ENCODE measurements around the gene ATXN7.

ATXN7 gene

DNA sequence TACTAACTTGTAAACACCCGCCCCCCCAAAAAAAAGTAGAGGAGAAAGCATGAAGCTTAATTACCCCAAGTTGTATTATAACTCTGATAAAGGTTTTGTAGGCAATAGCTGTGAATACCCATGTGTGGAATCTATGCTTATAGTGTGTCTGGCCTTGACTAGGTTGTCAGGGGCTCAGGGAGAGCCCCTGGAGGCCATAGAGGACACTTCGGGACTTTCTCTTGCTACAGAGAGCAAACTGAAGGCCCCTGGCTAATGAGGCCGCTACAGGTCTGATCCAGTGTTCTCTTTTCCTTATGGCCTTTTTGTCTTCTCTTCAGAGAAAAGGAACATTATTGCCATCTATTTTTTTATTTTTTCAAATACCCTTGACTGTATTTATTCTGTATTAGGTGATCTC, 67.6 kb downstream of the ATXN7 start:
- no peak for DNase-seq (ENCODE audit: low read depth, low spot score)
- ChIA-PET POLR2A (no interaction called here), CTCF (interaction anchor here (2.0 kb wide), 1 partner anchor 9 kb away, joined by 8 read pairs; no protein-coding TSS in a partner anchor)
- H3K4me3 ChIP-seq (ENCODE audit: low read depth, low read length) = no peak overlapping the region
- TF ChIP-seq CTCF (IDR thresholded peaks at IDR 0.05; ENCODE audit: insufficient read depth, low read length, missing control alignments) = no peak

GRCh38 chr3:63932509-63933212, 69.0 kb downstream of the ATXN7 start:
- POLR2A ChIA-PET = no interaction called here
- no peak overlapping the region for H3K4me3 ChIP-seq (ENCODE audit: low read depth, low read length)
- CTCF ChIA-PET = interaction anchor here (1.7 kb wide), 1 partner anchor 61 kb away, joined by 5 read pairs; no protein-coding TSS in a partner anchor
- TF ChIP-seq CTCF (IDR thresholded peaks at IDR 0.05; ENCODE audit: insufficient read depth, low read length, missing control alignments) = no peak
- DNase-seq (ENCODE audit: low read depth, low spot score) = no peak

DNA sequence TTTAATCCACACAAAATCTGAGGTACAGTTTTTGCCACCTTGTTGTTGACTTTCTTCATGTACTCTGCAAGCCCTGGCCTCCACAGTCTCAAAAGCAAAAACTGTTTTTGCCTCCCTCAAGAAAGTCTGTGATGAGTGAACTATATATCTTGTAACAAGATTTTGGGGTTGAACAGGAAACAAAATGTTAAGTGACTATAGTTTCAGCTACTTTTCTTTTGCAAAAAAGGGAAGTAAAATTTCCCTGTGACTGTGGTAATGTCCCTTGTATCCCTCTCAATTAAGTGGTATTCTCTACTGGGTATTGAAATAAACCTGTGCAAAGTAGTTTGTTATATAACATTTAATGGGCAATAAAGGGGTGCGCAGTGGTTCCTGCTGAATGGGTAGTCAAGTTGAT, 69.8 kb downstream of the ATXN7 start:
- TF ChIP-seq CTCF (IDR thresholded peaks at IDR 0.05; ENCODE audit: insufficient read depth, low read length, missing control alignments) = no peak
- H3K4me3 ChIP-seq (ENCODE audit: low read depth, low read length) = no peak overlapping the region
- POLR2A ChIA-PET = no interaction called here

GRCh38 chr3:63934041-63934866, 70.6 kb downstream of the ATXN7 start:
- H3K4me3 ChIP-seq (ENCODE audit: low read depth, low read length) = no peak overlapping the region
- TF ChIP-seq CTCF (IDR thresholded peaks at IDR 0.05; ENCODE audit: insufficient read depth, low read length, missing control alignments) = no peak
- DNase-seq (ENCODE audit: low read depth, low spot score) = no peak
- CTCF ChIA-PET = interaction anchor here (1.4 to 1.7 kb wide), 2 partner anchors 30 to 59 kb away, joined by 3 to 5 read pairs; no protein-coding TSS in a partner anchor
- POLR2A ChIA-PET = no interaction called here

More for the DNA sequence above, 69.8 kb downstream of the ATXN7 start:
- CTCF ChIA-PET = interaction anchor here (1.7 kb wide), 1 partner anchor 60 kb away, joined by 5 read pairs; no protein-coding TSS in a partner anchor
- DNase-seq (ENCODE audit: low read depth, low spot score) = no peak

GRCh38 chr3:63936925-63937324, 73.3 kb downstream of the ATXN7 start:
- no peak for TF ChIP-seq CTCF (IDR thresholded peaks at IDR 0.05; ENCODE audit: insufficient read depth, low read length, missing control alignments)
- CTCF ChIA-PET = interaction anchor here (1.5 to 1.7 kb wide), 2 partner anchors 25 to 57 kb away, joined by 4 read pairs; no protein-coding TSS in a partner anchor

More at GRCh38 chr3:63936925-63937324, 73.3 kb downstream of the ATXN7 start:
- H3K4me3 ChIP-seq (ENCODE audit: low read depth, low read length) = no peak overlapping the region
- DNase-seq (ENCODE audit: low read depth, low spot score) = no peak
- POLR2A ChIA-PET = no interaction called here

Measured in AG04449 (cell line).